Measurements from ENCODE around the gene KLK1. TPM values are rescaled to one million over a fixed set of nuclear protein-coding genes. Genes with fewer than 3 reads are reported as not detected.

The KLK1 gene
- not detected in 2 replicates for total RNA-seq (2021)
- Bru-seq, nascent RNA: not detected
- not detected for BruChase-seq, experiment 1, labeled RNA remaining after a 2-hour chase
- BruChase-seq, experiment 2, labeled RNA remaining after a 6-hour chase: not detected
- long read RNA-seq: 0 reads

- Histone ChIP-seq H3K27me3 (ENCODE audit: insufficient read depth, low read depth) (peaks cover 99% of the 10 kb centered on the region), H4K20me1 (ENCODE audit: insufficient read depth) (no peaks in the 10 kb centered on the region), H3K79me2 (ENCODE audit: low read depth) (no peaks in the 10 kb centered on the region), H3K27ac (no peak within 1 kb of the TSS), H3K9me3 (ENCODE audit: insufficient read depth, low read depth) (no peaks in the 10 kb centered on the region), H3K9me2 (ENCODE audit: insufficient read depth) (no peaks in the 10 kb centered on the region), H3K36me3 (ENCODE audit: low read depth) (no peaks in the 10 kb centered on the region), H3K4me2 (no peak within 1 kb of the TSS), H3K4me1 (replicated peaks; ENCODE audit: insufficient read depth) (no peaks in the 10 kb centered on the region), H3F3A (ENCODE audit: insufficient read depth, low read depth) (no peaks in the 10 kb centered on the region), H2AFZ (no peak within 1 kb of the TSS), H3K4me3 (no peak within 1 kb of the TSS)
- BruUV-seq (replicated peaks): no TSS peak
- ChIA-PET POLR2A (ENCODE audit: unreplicated experiment) (interaction anchor here (0.6 kb wide), 1 partner anchor 133 kb away, joined by 4 read pairs; no protein-coding TSS in a partner anchor), CTCF (no interaction called here)
- peak in 1 of 2 experiments; percentile 25 for DNase-seq
- intact Hi-C loops (cut with micrococcal nuclease; ENCODE audit: unreplicated experiment): no loop called here
- TF ChIP-seq EZH2 (IDR thresholded peaks at IDR 0.05; ENCODE audit: low read depth): no peak
- TF ChIP-seq CTCF (conservative IDR thresholded peaks at IDR 0.05): no peak
These were observed at the start of gene KLK1 for GRCh38 chr19:50823389-50824042. Gene KLK1 (minus strand): TSS chr19:50823787. CDS start chr19:50823748, 39 bp downstream.

GRCh38 chr19:50873056-50873455, 49.5 kb upstream of the KLK1 start, which contains the start of gene KLK2:
Gene KLK2 (plus strand): TSS chr19:50873439. CDS start chr19:50873474, 35 bp downstream.
- Histone ChIP-seq H3K4me1 (replicated peaks; ENCODE audit: insufficient read depth) (no peaks in the 10 kb centered on the region), H3K9me3 (ENCODE audit: insufficient read depth, low read depth) (no peaks in the 10 kb centered on the region), H3K36me3 (ENCODE audit: low read depth) (no peaks in the 10 kb centered on the region), H3F3A (ENCODE audit: insufficient read depth, low read depth) (no peaks in the 10 kb centered on the region), H3K27ac (no peak within 1 kb of the TSS), H3K4me2 (no peak within 1 kb of the TSS), H3K79me2 (ENCODE audit: low read depth) (no peaks in the 10 kb centered on the region), H3K4me3 (no peak within 1 kb of the TSS), H3K9me2 (ENCODE audit: insufficient read depth) (no peaks in the 10 kb centered on the region), H3K27me3 (ENCODE audit: insufficient read depth, low read depth) (peaks cover 93% of the 10 kb centered on the region), H2AFZ (no peak within 1 kb of the TSS), H4K20me1 (ENCODE audit: insufficient read depth) (no peaks in the 10 kb centered on the region)
- ChIA-PET CTCF (no interaction called here), POLR2A (ENCODE audit: unreplicated experiment) (no interaction called here)
- no peak for DNase-seq
- TF ChIP-seq EZH2 (IDR thresholded peaks at IDR 0.05; ENCODE audit: low read depth) (no peak), CTCF (conservative IDR thresholded peaks at IDR 0.05) (no peak)
- intact Hi-C loops (cut with micrococcal nuclease; ENCODE audit: unreplicated experiment): no loop called here
- no TSS peak for BruUV-seq (replicated peaks)

GRCh38 chr19:50870417-50871089, 47.0 kb upstream of the KLK1 start:
- Histone ChIP-seq H3K27me3 (ENCODE audit: insufficient read depth, low read depth) (peaks cover 98% of the 10 kb centered on the region), H3K9me2 (ENCODE audit: insufficient read depth) (no peaks in the 10 kb centered on the region), H3K27ac (no peak overlapping the region), H3F3A (ENCODE audit: insufficient read depth, low read depth) (no peaks in the 10 kb centered on the region), H3K4me1 (replicated peaks; ENCODE audit: insufficient read depth) (no peaks in the 10 kb centered on the region), H3K79me2 (ENCODE audit: low read depth) (no peaks in the 10 kb centered on the region), H3K4me3 (peak overlapping the region; percentile 47), H3K4me2 (peak overlapping the region; percentile 65), H3K36me3 (ENCODE audit: low read depth) (no peaks in the 10 kb centered on the region), H3K9me3 (ENCODE audit: insufficient read depth, low read depth) (no peaks in the 10 kb centered on the region), H2AFZ (peak overlapping the region; percentile 80), H4K20me1 (ENCODE audit: insufficient read depth) (no peaks in the 10 kb centered on the region)
- TF ChIP-seq EZH2 (IDR thresholded peaks at IDR 0.05; ENCODE audit: low read depth) (no peak), CTCF (conservative IDR thresholded peaks at IDR 0.05) (peak; percentile 73)
- ChIA-PET POLR2A (ENCODE audit: unreplicated experiment) (no interaction called here), CTCF (no interaction called here)
- intact Hi-C loops (cut with micrococcal nuclease; ENCODE audit: unreplicated experiment): no loop called here
- BruUV-seq (replicated peaks): no TSS peak
- DNase-seq: peak in 1 of 2 experiments; percentile 41
